ENCODE data around the gene NCSTN. TPM values are rescaled to one million over a fixed set of nuclear protein-coding genes. Genes with fewer than 3 reads are reported as not detected.
A peak's percentile ranks its signal among the peaks of the same experiment; 100 is the strongest.

Gene NCSTN
- total and polyA plus RNA-seq, 2 of the 13 experiments (the other 11 are each of a cell fraction or from before 2014, with no cell fraction given): 44.2 to 247 TPM

DNA sequence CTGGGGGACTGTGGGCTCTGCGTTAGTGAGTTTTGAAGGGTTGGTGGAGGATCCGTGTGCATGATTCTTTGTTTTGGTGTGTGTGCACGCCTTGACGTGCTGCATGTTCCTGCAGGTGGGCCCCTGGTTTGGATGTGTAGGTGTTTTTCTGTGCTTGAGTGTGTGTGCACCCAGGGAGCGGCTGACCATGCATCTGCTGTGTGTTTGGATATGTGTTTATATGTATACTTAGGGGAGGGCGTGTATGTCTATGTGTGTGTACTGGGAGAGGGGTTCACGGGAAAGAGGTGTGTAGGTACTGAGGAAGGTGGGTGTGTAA lies 58.3 kb downstream of the NCSTN start:
- TF ChIP-seq CREB1 (IDR thresholded peaks at IDR 0.05) (no peak), CREB1 (CRISPR knock-in tag; IDR thresholded peaks at IDR 0.05) (no peak), ZFX (CRISPR knock-in tag; IDR thresholded peaks at IDR 0.05; ENCODE audit: low read depth) (no peak), REXO4 (CRISPR knock-in tag; IDR thresholded peaks at IDR 0.05; ENCODE audit: borderline replicate concordance) (no peak), ZBTB20 (CRISPR knock-in tag; IDR thresholded peaks at IDR 0.05; ENCODE audit: borderline replicate concordance, low read depth) (no peak), ZNF558 (CRISPR knock-in tag; IDR thresholded peaks at IDR 0.05; ENCODE audit: borderline replicate concordance) (no peak), FOXO1 (CRISPR knock-in tag; IDR thresholded peaks at IDR 0.05) (no peak), KDM5B (CRISPR knock-in tag; IDR thresholded peaks at IDR 0.05; ENCODE audit: borderline replicate concordance) (no peak), SKI (IDR thresholded peaks at IDR 0.05; ENCODE audit: partially characterized antibody) (no peak), RNF2 (conservative IDR thresholded peaks at IDR 0.05; ENCODE audit: low read depth) (no peak), SIN3B (IDR thresholded peaks at IDR 0.05; ENCODE audit: low read length) (no peak)
- TF ChIP-seq, protein P1, sequence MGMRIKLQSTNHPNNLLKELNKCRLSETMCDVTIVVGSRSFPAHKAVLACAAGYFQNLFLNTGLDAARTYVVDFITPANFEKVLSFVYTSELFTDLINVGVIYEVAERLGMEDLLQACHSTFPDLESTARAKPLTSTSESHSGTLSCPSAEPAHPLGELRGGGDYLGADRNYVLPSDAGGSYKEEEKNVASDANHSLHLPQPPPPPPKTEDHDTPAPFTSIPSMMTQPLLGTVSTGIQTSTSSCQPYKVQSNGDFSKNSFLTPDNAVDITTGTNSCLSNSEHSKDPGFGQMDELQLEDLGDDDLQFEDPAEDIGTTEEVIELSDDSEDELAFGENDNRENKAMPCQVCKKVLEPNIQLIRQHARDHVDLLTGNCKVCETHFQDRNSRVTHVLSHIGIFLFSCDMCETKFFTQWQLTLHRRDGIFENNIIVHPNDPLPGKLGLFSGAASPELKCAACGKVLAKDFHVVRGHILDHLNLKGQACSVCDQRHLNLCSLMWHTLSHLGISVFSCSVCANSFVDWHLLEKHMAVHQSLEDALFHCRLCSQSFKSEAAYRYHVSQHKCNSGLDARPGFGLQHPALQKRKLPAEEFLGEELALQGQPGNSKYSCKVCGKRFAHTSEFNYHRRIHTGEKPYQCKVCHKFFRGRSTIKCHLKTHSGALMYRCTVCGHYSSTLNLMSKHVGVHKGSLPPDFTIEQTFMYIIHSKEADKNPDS (CRISPR knock-in tag; IDR thresholded peaks at IDR 0.05): no peak
- TF ChIP-seq, protein P2, sequence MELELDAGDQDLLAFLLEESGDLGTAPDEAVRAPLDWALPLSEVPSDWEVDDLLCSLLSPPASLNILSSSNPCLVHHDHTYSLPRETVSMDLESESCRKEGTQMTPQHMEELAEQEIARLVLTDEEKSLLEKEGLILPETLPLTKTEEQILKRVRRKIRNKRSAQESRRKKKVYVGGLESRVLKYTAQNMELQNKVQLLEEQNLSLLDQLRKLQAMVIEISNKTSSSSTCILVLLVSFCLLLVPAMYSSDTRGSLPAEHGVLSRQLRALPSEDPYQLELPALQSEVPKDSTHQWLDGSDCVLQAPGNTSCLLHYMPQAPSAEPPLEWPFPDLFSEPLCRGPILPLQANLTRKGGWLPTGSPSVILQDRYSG (CRISPR knock-in tag; IDR thresholded peaks at IDR 0.05): no peak
- TF ChIP-seq, protein P3, sequence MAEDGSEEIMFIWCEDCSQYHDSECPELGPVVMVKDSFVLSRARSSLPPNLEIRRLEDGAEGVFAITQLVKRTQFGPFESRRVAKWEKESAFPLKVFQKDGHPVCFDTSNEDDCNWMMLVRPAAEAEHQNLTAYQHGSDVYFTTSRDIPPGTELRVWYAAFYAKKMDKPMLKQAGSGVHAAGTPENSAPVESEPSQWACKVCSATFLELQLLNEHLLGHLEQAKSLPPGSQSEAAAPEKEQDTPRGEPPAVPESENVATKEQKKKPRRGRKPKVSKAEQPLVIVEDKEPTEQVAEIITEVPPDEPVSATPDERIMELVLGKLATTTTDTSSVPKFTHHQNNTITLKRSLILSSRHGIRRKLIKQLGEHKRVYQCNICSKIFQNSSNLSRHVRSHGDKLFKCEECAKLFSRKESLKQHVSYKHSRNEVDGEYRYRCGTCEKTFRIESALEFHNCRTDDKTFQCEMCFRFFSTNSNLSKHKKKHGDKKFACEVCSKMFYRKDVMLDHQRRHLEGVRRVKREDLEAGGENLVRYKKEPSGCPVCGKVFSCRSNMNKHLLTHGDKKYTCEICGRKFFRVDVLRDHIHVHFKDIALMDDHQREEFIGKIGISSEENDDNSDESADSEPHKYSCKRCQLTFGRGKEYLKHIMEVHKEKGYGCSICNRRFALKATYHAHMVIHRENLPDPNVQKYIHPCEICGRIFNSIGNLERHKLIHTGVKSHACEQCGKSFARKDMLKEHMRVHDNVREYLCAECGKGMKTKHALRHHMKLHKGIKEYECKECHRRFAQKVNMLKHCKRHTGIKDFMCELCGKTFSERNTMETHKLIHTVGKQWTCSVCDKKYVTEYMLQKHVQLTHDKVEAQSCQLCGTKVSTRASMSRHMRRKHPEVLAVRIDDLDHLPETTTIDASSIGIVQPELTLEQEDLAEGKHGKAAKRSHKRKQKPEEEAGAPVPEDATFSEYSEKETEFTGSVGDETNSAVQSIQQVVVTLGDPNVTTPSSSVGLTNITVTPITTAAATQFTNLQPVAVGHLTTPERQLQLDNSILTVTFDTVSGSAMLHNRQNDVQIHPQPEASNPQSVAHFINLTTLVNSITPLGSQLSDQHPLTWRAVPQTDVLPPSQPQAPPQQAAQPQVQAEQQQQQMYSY (CRISPR knock-in tag; IDR thresholded peaks at IDR 0.05): no peak
- TF ChIP-seq, protein P4, sequence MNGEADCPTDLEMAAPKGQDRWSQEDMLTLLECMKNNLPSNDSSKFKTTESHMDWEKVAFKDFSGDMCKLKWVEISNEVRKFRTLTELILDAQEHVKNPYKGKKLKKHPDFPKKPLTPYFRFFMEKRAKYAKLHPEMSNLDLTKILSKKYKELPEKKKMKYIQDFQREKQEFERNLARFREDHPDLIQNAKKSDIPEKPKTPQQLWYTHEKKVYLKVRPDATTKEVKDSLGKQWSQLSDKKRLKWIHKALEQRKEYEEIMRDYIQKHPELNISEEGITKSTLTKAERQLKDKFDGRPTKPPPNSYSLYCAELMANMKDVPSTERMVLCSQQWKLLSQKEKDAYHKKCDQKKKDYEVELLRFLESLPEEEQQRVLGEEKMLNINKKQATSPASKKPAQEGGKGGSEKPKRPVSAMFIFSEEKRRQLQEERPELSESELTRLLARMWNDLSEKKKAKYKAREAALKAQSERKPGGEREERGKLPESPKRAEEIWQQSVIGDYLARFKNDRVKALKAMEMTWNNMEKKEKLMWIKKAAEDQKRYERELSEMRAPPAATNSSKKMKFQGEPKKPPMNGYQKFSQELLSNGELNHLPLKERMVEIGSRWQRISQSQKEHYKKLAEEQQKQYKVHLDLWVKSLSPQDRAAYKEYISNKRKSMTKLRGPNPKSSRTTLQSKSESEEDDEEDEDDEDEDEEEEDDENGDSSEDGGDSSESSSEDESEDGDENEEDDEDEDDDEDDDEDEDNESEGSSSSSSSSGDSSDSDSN (CRISPR knock-in tag; IDR thresholded peaks at IDR 0.05): no peak
- DNase-seq (ENCODE audit: low spot score) (no peak), ATAC-seq (no peak; the same call in 2 of the 3 replicates), FAIRE-seq (no peak)
- H3K79me2 ChIP-seq (ENCODE audit: insufficient read depth, low read length): no peaks in the 10 kb centered on the region
- BruUV-seq (replicated peaks): no TSS peak
- no peak overlapping the region for H3K9ac ChIP-seq (ENCODE audit: insufficient read depth, low read depth, low read length)
- H3K27ac ChIP-seq (ENCODE audit: extremely low read length, insufficient read depth, low read length): no peak overlapping the region
- H3K4me2 ChIP-seq (ENCODE audit: low read depth, low read length): no peak overlapping the region; the same call in 1 of the 2 replicates
- H3K9me3 ChIP-seq (ENCODE audit: low read length): no peaks in the 10 kb centered on the region
- no peaks in the 10 kb centered on the region for H3K36me3 ChIP-seq (replicated peaks in 1 of 2; ENCODE audit: control insufficient read depth in 1 of 2, insufficient read depth in 2 of 2, low read length in 2 of 2)
- intact Hi-C loops (cut with micrococcal nuclease; ENCODE audit: unreplicated experiment): no loop called here
- in situ Hi-C loops (cut with HindIII; ENCODE audit: extremely low pct_ligation_motif_present, low pct_unique_long_range_greater_than_20kb): no loop called here
- 52% methylated on average over 3 of the region's 7 CpGs for WGBS (ENCODE audit: low lambda C conversion rate)
- H3K27me3 ChIP-seq (ENCODE audit: control insufficient read depth in 1 of 2, insufficient read depth in 2 of 2, low read length in 2 of 2): peaks cover 13 to 61% of the 10 kb centered on the region in 2 experiments
- H3K4me1 ChIP-seq (ENCODE audit: insufficient read depth, low read length): peaks cover 7% of the 10 kb centered on the region; the same call in 1 of the 2 replicates
- H3K4me3 ChIP-seq (replicated peaks in 1 of 3; ENCODE audit: insufficient read depth in 1 of 3, low read depth in 2 of 3, low read length in 3 of 3): peak overlapping the region in 1 of 3 experiments; percentile 65; a peak in 1 of 6 replicates
- H4K20me1 ChIP-seq (ENCODE audit: insufficient read depth, low read length): no peaks in the 10 kb centered on the region
- ChIA-PET POLR2A (no interaction called here), CTCF (ENCODE audit: low intra/inter-chr PET ratio, low total read pairs) (no interaction called here)
- no peak overlapping the region for H2AFZ ChIP-seq (ENCODE audit: low read length)

Measured in HepG2 (cell line).